SK-N-SH treated with all-trans-retinoic acid at 6 μM for 48 hours (cell line): Measurements from ENCODE around the gene HCFC1.

ENCODE experiments used
- ATAC-seq: fragments of 200-7000 bp; cut with Tn5 transposase; 3 replicates; pipeline ENCODE4 v1.9.1; 2020; ENCODE audit warnings: mild to moderate bottlenecking, moderate library complexity
- ARNTL ChIP-seq: fragments of 450-650 bp; formaldehyde crosslinking; IDR thresholded peaks from 2 replicates; pipeline ENCODE4 v1.5.0; 2020; ENCODE audit warnings: low read depth, mild to moderate bottlenecking, moderate library complexity, borderline replicate concordance
- BACH2 ChIP-seq: fragments of 250-450 bp; sonication (Bioruptor Pico); IDR thresholded peaks from 2 replicates; pipeline ENCODE4 v1.9.0; 2021; ENCODE audit warnings: mild to moderate bottlenecking, borderline replicate concordance
- CSDC2 ChIP-seq: fragments of 250-450 bp; sonication (Bioruptor Pico); IDR thresholded peaks from 2 replicates; pipeline ENCODE4 v1.5.0; 2020; ENCODE audit warnings: mild to moderate bottlenecking, moderate library complexity
- GLIS3 ChIP-seq: fragments of 250-450 bp; sonication (Bioruptor Pico); IDR thresholded peaks from 2 replicates; pipeline ENCODE4 v1.5.0; 2020; ENCODE audit warnings: mild to moderate bottlenecking, moderate library complexity
- OSR1 ChIP-seq: fragments of 250-450 bp; sonication (Bioruptor Pico); IDR thresholded peaks from 2 replicates; pipeline ENCODE4 v1.8.0; 2022; ENCODE audit warnings: moderate library complexity, mild to moderate bottlenecking, inconsistent platforms
- PPARA ChIP-seq: fragments of 250-450 bp; sonication (Bioruptor Pico); IDR thresholded peaks from 2 replicates; pipeline ENCODE4 v1.5.0; 2020; ENCODE audit warnings: mild to moderate bottlenecking, borderline replicate concordance
- RARB ChIP-seq: fragments of 250-450 bp; sonication (Bioruptor Pico); IDR thresholded peaks from 2 replicates; pipeline ENCODE4 v1.8.0; 2021; ENCODE audit warnings: mild to moderate bottlenecking, moderate library complexity
- SNAI2 ChIP-seq: fragments of 250-450 bp; sonication (Bioruptor Pico); IDR thresholded peaks from 2 replicates; pipeline ENCODE4 v1.5.0; 2020; ENCODE audit warnings: mild to moderate bottlenecking, moderate library complexity
- TCF4 ChIP-seq: fragments of 250-450 bp; sonication (Bioruptor Pico); IDR thresholded peaks from 2 replicates; pipeline ENCODE4 v1.8.0; 2021; ENCODE audit warnings: mild to moderate bottlenecking, moderate library complexity, borderline replicate concordance
- TOX ChIP-seq: fragments of 250-450 bp; sonication (Bioruptor Pico); IDR thresholded peaks from 2 replicates; pipeline ENCODE4 v1.8.0; 2021; ENCODE audit warnings: mild to moderate bottlenecking, moderate library complexity, borderline replicate concordance
- ZC3H10 ChIP-seq: fragments of 250-450 bp; sonication (Bioruptor Pico); IDR thresholded peaks from 2 replicates; pipeline ENCODE4 v1.5.1; 2021; ENCODE audit warnings: mild to moderate bottlenecking, moderate library complexity
- ZFP3 ChIP-seq: fragments of 250-450 bp; sonication (Bioruptor Pico); IDR thresholded peaks from 2 replicates; pipeline ENCODE4 v1.5.0; 2020; ENCODE audit warnings: mild to moderate bottlenecking, moderate library complexity
- ZFP30 ChIP-seq: fragments of 450-650 bp; formaldehyde crosslinking; IDR thresholded peaks from 2 replicates; pipeline ENCODE4 v1.5.0; 2022; ENCODE audit warnings: mild to moderate bottlenecking, moderate library complexity
- ZNF565 ChIP-seq: fragments of 450-650 bp; formaldehyde crosslinking; conservative IDR thresholded peaks from 2 replicates; pipeline ENCODE4 v1.5.0; 2020; ENCODE audit warnings: low read depth, mild to moderate bottlenecking, moderate library complexity
- ZNF70 ChIP-seq: fragments of 450-650 bp; formaldehyde crosslinking; IDR thresholded peaks from 2 replicates; pipeline ENCODE4 v1.5.0; 2020; ENCODE audit warnings: mild to moderate bottlenecking, moderate library complexity
- ZNF8 ChIP-seq: fragments of 450-650 bp; formaldehyde crosslinking; IDR thresholded peaks from 2 replicates; pipeline ENCODE4 v1.5.0; 2020; ENCODE audit warnings: mild to moderate bottlenecking, moderate library complexity
- TF ChIP-seq, protein P1 (sequence below): fragments of 250-450 bp; sonication (Bioruptor Pico); IDR thresholded peaks from 2 replicates; pipeline ENCODE4 v1.5.1; 2021; ENCODE audit warnings: mild to moderate bottlenecking, moderate library complexity
- TF ChIP-seq, protein P2 (sequence below): fragments of 250-450 bp; sonication (Bioruptor Pico); IDR thresholded peaks from 2 replicates; pipeline ENCODE4 v1.8.0; 2020; ENCODE audit warnings: mild to moderate bottlenecking, moderate library complexity, borderline replicate concordance
- TF ChIP-seq, protein P3 (sequence below): fragments of 250-450 bp; sonication (Bioruptor Pico); IDR thresholded peaks from 2 replicates; pipeline ENCODE4 v1.5.0; 2020; ENCODE audit warnings: mild to moderate bottlenecking, moderate library complexity
- TF ChIP-seq, protein P4 (sequence below): fragments of 250-450 bp; sonication (Bioruptor Pico); IDR thresholded peaks from 2 replicates; pipeline ENCODE4 v1.5.1; 2020; ENCODE audit warnings: low read depth, mild to moderate bottlenecking, moderate library complexity
- TF ChIP-seq, protein P5 (sequence below): fragments of 250-450 bp; sonication (Bioruptor Pico); IDR thresholded peaks from 2 replicates; pipeline ENCODE4 v1.8.0; 2021; ENCODE audit warnings: low read depth, mild to moderate bottlenecking, moderate library complexity, borderline replicate concordance

The HCFC1 gene

DNA sequence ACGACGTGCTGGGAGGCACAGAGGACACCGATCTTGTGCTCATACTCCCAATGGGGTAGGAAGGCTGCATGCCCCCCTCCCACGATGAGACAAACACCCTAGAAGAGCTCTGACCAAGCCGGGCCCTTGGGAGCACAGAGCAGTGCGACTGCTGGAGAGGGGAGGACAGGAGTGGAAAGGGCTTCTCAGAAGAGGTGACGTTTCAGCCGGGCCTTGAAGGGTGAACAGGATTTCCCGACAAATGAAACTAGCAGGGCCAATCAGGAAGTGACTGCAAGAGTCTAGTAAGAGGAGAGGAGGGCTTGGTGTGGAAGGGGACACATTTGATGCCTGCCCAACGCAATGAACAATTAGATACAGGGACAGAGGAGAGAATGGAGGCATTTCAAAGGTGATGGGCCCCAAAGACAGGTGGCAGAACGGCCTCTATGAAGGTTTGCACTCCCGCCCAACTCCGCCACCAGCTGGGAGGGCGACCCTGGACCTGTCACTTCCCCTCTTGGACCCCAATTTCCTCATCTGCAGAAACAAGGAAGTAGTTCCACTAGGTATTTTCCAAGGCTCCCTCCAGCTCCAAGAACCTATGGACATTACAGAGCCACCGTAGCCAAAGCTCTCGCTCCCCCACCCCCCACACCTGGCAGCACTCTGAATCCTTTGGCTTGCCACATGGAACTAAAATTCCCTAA lies 3.9 kb downstream of the HCFC1 start:
- TF ChIP-seq BACH2 (no peak), ZFP3 (CRISPR knock-in tag) (peak; percentile 69)
- ATAC-seq: no peak

DNA sequence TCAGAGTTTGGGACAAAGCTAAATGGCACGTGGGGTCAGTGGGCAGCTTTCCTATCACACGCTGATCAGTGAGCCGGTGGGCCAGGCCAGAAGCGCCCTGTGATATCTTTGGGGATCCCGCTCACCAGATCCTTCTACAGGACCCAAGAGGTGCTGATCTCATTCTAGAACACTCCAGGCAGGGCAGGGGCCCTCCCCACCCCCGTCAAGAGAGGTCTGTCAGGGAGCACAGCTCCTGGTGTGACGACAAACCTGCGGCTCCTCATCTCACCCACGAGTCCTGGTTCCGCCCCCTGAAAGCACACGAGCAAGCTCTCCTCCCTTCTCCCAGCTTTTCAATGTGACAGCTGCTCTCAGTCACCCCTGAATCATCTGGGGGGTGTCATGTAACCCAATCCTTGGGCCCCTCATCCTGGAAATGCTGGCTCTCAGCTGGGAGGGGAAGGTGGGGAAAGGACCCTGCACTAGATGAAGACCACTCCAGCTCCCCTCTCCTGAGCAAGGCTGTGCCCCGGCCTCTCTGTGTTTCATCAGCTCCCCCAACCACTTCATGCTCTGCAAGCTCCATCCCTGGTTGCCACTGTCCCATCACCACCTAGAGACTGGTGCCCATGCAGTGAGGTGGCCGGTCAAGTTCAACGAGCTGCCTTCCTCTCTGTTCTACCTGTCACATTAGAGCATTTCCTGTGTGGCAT lies 4.6 kb downstream of the HCFC1 start:
- TF ChIP-seq, protein P1, sequence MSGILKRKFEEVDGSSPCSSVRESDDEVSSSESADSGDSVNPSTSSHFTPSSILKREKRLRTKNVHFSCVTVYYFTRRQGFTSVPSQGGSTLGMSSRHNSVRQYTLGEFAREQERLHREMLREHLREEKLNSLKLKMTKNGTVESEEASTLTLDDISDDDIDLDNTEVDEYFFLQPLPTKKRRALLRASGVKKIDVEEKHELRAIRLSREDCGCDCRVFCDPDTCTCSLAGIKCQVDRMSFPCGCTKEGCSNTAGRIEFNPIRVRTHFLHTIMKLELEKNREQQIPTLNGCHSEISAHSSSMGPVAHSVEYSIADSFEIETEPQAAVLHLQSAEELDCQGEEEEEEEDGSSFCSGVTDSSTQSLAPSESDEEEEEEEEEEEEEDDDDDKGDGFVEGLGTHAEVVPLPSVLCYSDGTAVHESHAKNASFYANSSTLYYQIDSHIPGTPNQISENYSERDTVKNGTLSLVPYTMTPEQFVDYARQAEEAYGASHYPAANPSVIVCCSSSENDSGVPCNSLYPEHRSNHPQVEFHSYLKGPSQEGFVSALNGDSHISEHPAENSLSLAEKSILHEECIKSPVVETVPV (CRISPR knock-in tag): no peak
- TF ChIP-seq CSDC2 (CRISPR knock-in tag) (no peak), TCF4 (CRISPR knock-in tag) (no peak), PPARA (CRISPR knock-in tag) (no peak), SNAI2 (CRISPR knock-in tag) (no peak), OSR1 (CRISPR knock-in tag) (no peak), ZNF70 (no peak), TOX (CRISPR knock-in tag) (no peak), RARB (CRISPR knock-in tag) (no peak), GLIS3 (CRISPR knock-in tag) (no peak), ZFP30 (no peak), BACH2 (no peak), ZC3H10 (no peak), ZNF8 (no peak), ZNF565 (CRISPR knock-in tag) (no peak)
- TF ChIP-seq, protein P2, sequence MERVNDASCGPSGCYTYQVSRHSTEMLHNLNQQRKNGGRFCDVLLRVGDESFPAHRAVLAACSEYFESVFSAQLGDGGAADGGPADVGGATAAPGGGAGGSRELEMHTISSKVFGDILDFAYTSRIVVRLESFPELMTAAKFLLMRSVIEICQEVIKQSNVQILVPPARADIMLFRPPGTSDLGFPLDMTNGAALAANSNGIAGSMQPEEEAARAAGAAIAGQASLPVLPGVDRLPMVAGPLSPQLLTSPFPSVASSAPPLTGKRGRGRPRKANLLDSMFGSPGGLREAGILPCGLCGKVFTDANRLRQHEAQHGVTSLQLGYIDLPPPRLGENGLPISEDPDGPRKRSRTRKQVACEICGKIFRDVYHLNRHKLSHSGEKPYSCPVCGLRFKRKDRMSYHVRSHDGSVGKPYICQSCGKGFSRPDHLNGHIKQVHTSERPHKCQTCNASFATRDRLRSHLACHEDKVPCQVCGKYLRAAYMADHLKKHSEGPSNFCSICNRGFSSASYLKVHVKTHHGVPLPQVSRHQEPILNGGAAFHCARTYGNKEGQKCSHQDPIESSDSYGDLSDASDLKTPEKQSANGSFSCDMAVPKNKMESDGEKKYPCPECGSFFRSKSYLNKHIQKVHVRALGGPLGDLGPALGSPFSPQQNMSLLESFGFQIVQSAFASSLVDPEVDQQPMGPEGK (CRISPR knock-in tag): no peak
- TF ChIP-seq, protein P3, sequence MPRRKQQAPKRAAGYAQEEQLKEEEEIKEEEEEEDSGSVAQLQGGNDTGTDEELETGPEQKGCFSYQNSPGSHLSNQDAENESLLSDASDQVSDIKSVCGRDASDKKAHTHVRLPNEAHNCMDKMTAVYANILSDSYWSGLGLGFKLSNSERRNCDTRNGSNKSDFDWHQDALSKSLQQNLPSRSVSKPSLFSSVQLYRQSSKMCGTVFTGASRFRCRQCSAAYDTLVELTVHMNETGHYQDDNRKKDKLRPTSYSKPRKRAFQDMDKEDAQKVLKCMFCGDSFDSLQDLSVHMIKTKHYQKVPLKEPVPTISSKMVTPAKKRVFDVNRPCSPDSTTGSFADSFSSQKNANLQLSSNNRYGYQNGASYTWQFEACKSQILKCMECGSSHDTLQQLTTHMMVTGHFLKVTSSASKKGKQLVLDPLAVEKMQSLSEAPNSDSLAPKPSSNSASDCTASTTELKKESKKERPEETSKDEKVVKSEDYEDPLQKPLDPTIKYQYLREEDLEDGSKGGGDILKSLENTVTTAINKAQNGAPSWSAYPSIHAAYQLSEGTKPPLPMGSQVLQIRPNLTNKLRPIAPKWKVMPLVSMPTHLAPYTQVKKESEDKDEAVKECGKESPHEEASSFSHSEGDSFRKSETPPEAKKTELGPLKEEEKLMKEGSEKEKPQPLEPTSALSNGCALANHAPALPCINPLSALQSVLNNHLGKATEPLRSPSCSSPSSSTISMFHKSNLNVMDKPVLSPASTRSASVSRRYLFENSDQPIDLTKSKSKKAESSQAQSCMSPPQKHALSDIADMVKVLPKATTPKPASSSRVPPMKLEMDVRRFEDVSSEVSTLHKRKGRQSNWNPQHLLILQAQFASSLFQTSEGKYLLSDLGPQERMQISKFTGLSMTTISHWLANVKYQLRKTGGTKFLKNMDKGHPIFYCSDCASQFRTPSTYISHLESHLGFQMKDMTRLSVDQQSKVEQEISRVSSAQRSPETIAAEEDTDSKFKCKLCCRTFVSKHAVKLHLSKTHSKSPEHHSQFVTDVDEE (CRISPR knock-in tag): no peak
- TF ChIP-seq, protein P4, sequence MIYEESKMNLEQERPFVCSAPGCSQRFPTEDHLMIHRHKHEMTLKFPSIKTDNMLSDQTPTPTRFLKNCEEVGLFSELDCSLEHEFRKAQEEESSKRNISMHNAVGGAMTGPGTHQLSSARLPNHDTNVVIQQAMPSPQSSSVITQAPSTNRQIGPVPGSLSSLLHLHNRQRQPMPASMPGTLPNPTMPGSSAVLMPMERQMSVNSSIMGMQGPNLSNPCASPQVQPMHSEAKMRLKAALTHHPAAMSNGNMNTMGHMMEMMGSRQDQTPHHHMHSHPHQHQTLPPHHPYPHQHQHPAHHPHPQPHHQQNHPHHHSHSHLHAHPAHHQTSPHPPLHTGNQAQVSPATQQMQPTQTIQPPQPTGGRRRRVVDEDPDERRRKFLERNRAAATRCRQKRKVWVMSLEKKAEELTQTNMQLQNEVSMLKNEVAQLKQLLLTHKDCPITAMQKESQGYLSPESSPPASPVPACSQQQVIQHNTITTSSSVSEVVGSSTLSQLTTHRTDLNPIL (CRISPR knock-in tag): no peak
- TF ChIP-seq, protein P5, sequence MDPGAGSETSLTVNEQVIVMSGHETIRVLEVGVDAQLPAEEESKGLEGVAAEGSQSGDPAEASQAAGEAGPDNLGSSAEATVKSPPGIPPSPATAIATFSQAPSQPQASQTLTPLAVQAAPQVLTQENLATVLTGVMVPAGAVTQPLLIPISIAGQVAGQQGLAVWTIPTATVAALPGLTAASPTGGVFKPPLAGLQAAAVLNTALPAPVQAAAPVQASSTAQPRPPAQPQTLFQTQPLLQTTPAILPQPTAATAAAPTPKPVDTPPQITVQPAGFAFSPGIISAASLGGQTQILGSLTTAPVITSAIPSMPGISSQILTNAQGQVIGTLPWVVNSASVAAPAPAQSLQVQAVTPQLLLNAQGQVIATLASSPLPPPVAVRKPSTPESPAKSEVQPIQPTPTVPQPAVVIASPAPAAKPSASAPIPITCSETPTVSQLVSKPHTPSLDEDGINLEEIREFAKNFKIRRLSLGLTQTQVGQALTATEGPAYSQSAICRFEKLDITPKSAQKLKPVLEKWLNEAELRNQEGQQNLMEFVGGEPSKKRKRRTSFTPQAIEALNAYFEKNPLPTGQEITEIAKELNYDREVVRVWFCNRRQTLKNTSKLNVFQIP (CRISPR knock-in tag): no peak
- ATAC-seq: no peak

DNA sequence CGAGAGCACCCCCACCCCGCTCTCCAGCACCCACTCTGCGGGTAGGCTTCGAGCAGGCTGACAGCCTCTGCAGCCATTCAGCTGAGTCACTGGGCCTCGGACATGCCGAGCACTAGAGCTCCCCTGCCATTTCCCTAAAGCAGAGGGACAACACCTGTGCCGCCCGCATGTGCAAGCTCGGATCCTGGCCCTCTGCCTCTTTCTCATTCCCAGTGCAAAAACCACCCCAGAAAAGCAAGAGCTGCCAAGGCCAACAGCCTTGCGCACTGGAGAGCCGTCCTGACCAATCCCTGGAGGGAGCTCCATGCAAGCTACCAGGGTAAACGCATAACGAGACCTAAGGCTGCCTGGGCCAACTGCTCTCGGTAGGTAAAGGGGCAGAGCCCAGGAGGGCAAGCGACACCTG lies 5.3 kb downstream of the HCFC1 start:
- ATAC-seq: no peak
- TF ChIP-seq, protein P3 (CRISPR knock-in tag): no peak
- TF ChIP-seq, protein P1 (CRISPR knock-in tag): no peak
- no peak for TF ChIP-seq GLIS3 (CRISPR knock-in tag)
- no peak for TF ChIP-seq ARNTL (CRISPR knock-in tag)
- no peak for TF ChIP-seq ZNF565 (CRISPR knock-in tag)
- TF ChIP-seq ZFP3 (CRISPR knock-in tag): no peak
- TF ChIP-seq, protein P5 (CRISPR knock-in tag): no peak
- no peak for TF ChIP-seq TOX (CRISPR knock-in tag)
- no peak for TF ChIP-seq CSDC2 (CRISPR knock-in tag)
